HG03571 (cell line): ENCODE data around the gene SPOCK1.

Experiments used
- ATAC-seq: cut with Tn5 transposase; IDR thresholded peaks from one replicate; pipeline ENCODE4 v1.9.1; 2021; ENCODE audit not compliant: unreplicated experiment

Gene SPOCK1

DNA sequence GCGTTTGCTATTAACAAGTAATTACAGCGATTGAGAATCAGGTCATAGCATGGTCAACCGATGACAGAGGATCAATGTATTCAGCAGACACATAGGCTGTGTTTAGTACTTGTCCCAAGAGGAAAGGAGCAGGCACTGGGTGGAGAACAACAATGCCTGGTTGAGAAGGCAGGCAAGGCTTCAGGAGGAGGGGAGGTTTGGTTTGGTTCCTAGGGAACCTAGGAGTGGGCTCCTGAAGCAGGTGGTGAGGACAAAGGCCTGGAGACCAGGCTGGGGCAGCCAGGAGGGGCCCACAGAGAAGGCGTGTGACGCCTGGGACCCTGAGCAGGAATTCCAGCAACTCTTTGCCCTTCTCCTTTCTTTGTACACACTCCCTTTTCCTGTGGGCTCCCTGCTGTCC, 195.6 kb downstream of the SPOCK1 start:
- no peak for ATAC-seq

DNA sequence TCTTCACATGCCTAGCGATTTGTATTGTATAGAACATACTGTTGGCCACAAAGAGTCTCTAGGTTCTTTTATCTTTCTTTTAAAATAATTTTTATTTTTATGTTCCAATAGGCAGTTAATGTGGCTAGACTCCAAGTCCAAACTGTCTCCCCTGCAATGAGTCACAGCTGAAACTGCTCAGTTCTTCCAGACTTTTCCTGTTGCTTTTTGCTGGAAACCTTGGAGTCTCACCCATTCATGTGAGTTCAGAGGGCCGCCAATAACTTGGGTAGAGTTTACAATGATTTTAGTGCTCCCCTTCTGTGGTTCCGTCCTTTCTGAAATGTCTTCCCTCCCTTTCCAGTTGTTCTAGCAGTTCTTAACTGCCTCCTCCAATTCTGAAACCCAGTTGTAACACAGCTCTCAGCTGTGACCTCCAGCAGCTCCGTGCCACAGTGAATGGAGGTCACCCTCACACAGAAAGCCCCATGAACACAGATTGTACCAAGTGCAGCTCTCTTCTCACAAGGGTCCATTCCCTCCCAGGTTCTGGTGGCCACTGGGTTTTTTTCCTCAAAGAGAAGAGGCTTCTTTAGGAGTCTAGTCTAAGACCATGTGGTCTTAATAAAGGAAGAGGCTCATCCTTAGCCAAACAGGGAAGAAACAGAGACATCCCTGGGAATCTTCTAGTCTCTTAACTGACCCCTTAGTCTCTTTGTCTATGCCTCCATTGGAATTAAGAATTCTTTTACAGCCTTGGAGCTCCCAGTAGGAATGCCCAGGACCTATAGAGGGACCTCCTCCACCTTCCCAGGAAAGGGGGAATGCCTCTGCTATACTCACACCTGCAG, 198.5 kb downstream of the SPOCK1 start:
- ATAC-seq: no peak

DNA sequence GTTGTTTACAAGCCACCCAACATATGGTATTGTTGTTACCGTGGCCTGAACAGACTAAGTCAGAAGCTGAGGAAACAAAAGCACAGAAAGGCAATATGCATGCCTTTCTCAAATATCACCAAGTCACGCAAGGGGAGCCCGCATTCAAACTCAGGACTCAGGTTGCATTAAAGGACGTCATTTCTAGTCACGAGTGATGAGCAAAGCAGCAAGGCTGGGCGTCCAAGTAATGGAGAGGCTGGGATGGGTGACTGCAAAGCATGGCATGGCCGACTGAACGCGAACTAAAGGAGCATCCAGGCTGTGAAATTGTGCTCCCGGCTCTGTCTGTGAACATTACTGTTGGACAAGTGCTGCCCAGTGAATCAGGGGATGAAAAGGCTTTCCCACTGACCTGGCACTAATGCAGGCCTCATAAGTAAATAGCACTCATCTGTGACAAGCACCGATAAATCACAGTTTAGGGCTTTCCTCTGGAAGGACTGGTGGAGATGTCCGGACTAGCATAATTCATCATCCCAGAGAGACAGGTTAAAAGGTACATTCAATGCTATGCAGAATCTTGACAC, 202.8 kb downstream of the SPOCK1 start:
- no peak for ATAC-seq

DNA sequence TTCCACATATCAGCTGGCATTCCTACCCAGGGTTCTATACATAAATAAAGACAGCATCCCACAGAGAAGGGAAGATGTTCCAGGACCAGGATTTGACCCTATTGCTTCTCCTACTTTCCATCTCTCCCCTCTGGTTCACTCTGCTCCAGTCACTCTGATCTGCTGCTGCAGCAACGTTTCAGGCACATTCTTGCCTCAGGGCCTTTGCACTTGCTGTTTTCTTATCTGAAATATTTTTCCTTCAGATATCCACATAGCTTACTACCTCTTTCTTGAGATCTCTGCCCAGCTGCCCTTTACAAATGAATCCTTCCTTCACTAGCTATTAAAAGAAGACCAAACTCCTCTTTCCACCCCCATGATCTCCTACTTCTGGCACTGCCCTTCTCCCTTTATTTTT, 204.5 kb downstream of the SPOCK1 start:
- ATAC-seq: no peak

DNA sequence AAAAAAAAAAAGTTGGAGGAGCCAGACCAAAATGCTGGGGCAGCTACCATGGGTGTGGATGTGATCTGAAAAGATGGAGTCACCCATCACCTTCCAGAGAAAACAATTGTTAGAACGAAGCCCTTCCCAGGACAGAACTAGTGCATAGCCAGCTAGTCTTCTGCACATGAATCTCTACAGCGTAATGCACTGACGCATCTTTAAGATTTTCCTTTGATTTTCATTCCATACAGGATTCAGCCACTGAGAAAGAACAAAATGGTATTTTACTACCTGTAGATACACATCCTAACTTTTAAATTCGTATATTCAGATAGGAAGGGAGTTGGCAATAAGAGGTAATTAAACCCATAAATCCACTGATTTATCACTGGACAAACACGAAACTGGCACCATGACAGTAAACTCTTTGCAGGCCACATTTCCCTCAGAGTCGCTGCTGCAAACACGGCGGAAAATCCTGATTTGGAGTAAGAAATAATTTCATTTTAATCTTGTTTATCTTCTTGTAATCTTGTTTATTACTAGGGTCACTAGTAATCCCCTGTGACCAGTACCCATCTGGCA, 206.6 kb downstream of the SPOCK1 start:
- no peak for ATAC-seq

DNA sequence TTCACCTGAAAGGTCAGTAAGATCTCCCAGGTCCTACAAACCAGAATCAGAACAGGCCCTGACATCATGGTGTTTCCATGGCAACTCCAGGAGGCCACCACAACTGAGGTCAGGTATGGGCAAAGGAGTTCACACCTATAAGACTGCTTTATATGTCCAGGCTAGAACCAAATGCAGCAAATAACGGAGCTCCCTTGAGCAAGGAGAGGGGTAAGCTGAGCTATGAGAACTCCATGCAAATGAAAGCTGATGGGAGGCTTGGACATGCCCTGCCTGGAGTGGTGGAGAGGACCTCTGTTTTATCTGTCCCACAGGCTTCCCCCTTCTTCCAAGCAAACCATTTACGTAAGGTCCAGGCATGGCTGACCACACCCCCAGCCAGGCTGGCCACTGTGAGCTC, 207.7 kb downstream of the SPOCK1 start:
- no peak for ATAC-seq

DNA sequence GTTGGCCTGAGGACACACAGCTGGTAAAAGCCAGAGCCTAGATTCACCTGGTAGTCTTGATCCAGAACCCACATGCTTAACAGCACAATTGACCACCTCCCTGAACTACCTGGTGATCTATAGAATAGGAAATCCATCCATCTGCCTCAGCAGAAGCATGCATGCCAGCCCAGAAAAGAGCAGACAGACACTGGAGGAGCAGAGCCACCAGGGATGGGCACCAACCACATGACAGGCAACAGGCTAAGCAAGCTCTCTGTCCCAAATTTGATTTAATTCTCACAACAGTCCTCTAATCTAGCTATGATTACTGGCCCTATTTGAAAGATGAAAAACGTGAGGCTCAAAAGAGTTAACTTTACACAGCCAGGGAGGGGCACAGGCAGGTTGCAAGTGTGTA, 208.1 kb downstream of the SPOCK1 start:
- ATAC-seq: no peak

DNA sequence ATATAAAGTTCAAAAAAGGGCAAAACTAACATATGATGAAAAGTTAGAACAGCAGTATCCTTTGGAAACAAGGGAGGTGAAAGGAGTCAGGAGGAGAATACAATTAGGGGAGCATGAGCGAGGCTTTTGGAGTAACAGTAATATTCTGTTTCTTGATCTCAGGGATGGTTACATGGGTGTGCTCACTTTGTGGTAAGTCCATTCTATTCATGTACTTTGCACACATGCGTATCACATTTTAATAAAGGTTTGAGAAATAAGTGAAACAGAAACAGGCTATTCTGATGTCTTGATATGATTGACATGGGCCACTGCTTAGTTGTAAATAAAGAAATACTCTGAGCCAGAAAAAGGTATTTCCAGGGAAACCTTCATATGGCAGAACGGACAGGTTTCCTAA, 208.8 kb downstream of the SPOCK1 start:
- ATAC-seq: no peak

DNA sequence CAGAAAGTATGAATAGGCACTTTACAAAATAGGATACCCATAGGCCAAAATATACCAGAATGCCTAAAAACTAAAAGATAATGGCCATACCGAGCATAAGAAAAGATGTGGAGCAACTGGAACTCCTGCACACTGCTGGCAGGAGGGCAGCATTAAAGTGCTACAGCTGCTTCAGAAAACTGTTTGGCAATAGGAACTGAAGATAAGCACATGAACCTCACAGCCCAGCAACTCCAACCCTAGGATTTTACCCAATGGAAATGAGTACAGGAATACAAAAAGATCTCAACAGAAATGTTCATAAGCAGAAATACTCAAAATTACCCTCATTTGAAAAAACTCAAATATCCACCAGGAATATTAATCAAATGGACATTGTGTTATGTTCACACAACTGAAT, 209.3 kb downstream of the SPOCK1 start:
- ATAC-seq: no peak

DNA sequence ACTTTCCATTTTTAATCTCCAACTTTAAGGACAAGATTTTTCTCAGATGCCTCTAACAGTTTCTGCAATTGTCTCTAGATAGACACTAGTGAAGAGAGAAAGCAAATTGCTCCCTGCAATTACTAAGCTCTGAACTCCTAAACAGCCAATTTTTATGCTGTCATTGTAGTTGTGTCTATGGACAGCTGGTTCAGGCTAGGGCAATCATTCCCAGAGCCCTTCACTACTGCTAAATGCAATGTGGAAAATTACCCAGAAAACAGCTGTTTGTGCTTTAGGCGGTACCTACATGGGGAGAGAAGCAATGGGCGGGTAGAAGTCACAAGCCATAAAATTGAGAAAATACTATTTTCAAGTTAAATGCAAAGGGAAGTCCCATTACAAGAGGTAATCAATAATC, 211.6 kb downstream of the SPOCK1 start:
- no peak for ATAC-seq

DNA sequence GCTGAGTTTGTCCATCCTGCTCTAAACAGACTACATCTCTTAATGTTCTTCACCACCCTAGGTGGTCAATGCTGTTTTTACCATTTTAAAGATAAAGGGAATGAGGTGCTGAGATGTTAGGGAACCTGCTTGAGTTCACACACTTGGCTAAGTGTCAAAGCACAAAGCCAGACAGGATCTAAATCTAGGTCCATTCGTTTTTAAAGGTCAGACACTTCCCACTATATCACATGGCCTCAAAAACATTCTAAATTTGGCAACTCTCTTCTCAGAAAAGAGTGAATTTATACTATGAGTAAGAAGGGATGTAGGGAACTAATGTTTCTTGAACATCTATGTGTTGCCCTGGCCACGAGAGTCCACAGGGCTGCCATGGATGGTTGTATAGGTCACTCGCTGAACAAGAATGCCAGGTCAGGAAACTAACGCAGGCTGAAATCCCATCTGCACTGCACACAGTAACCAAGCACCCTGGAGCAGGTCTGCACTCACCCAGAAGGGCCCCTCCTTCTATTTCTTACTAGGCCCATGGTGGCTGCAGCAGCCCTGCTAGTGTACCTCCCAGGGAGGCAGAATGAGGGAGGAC, 213.0 kb downstream of the SPOCK1 start:
- ATAC-seq: no peak

DNA sequence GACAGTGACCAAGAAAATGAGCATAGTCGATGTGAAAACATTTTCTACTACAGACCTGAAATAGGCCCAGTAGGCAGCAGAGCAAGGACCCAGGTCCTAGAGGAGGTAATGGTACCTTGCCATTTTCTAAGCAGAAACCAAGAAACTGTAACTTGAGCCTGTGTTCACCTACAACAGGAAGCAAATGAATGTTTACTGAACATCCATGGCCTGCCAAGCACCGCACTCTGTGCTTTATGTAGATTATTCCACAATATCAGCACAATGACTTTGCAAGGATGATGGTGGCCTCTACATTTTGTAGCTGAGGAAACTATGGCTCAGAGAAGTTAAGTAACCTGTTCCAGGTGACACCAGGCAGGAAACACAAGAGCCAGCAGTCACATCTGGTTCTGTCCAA, 215.3 kb downstream of the SPOCK1 start:
- ATAC-seq: no peak

DNA sequence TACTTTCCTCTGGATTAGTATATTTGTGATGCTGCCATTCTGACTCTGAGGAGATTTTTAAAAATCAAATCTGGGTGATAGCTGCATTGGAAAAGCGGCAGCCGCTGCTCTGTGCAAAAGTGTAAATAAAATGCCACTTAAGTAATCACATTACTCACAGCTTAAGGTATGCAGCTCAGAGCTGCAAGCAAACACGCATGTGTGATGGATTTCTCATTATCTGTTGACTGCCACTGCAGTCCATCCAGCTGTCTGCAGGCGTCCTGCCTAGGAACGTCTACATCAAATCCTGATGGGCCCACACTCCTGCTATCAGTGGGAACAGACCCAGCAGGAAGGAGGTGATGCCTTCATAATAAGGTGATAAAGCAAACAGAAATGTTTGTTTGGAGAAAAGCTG, 216.9 kb downstream of the SPOCK1 start:
- no peak for ATAC-seq

DNA sequence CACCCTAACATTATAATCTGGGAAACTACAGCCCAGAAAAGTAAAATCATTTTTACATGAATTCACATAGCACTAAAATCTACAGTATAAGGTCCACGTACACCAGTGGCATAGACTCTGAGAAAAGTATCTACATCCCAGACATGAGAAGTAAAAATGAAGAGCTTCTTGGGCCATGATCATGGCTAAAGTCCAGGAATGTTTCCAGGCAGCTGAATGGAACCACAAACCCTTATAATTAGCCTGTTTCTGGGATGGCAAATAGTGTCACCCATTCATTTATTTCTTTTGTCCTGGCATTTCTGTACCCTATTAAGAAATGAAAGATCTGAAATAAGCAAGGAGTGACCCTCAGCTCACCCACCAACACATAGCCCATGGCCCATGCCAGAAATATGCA, 217.9 kb downstream of the SPOCK1 start:
- ATAC-seq: no peak

DNA sequence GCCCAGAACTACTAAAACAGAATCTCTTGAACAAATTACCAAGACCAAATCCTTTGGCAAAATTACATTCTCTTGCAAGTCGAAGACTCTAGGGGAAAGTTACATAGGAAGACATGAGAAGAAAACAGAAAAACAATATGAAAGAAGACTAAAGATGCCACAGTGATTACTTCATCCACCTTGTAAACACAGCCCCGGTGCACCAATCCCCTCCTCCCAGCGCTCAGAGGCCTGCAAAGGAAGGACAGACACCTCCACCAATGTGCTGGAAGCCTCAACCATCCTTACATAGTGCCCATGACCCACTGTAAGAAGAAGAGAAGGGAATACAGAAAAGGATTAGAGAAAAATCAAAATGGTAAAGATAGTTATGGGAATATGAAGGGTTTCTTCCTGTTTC, 218.5 kb downstream of the SPOCK1 start:
- ATAC-seq: no peak

DNA sequence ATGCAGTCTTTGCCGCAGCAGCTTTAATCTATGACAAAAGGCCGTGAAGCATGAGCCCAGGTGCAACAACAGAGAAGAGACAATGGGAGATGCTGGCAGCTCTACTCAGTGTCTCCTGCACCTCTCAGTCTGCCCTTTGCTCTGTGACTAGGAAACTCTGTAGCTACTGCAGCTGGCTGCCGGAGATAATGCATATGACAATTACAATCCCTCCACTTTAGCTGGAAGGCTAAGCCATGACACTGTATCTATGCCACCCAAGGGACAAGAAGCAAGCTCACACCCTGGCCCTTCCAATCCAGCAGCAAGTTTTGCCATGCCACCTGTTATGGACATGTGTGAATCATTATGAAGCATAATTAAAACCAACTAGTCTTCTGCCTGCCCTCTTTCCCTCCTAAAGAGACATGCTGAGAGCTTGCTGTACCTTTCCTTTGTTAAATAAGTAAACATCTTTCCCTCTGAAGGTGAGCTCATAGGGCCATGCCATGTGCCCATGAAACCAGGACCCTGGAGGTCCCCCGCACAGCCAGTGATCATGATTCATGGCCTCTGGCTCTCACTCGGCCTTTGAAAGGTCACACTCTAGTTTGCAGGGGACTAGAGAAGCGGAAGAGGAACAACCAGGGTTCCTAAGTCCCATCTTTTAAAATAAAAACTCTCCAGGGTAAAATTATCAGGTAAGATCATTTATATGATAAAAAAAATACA, 219.4 kb downstream of the SPOCK1 start:
- ATAC-seq: no peak

DNA sequence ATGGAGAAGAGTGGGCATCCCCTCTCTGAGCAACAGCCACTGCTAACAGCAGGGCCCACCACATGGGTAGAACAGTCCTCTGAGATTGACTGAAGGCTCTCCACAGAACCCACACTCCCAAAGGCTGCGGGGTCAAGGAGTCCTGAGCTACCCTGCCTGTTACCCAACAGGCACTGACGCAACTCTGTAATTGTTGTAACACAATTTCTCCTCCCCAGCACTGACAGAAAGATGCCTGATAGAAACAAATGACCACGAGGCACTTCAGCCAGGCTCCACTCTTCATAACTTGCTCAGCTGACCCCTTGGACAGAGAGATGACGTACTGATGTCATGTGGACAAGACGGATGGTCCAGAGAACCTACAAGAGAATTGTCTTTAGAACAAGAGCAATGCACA, 220.7 kb downstream of the SPOCK1 start:
- no peak for ATAC-seq

DNA sequence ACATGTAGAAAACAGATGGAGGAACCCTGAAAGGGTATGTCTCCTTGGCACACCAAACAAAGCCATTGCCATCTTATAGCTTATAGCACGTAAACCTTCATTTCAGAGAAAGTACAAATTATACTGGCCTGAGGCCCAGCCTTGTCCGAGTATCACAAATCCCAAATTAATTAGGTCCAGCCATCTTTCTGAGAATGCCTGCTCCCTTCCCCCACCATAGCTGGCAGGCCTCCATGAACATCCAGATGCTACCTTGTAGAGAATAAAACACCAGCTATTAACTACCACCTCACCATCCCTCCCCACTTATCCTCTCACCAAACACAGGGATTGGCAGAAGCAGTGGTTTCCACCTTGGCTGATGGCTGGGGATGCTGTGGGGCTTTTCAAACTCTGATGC, 224.0 kb downstream of the SPOCK1 start:
- no peak for ATAC-seq

DNA sequence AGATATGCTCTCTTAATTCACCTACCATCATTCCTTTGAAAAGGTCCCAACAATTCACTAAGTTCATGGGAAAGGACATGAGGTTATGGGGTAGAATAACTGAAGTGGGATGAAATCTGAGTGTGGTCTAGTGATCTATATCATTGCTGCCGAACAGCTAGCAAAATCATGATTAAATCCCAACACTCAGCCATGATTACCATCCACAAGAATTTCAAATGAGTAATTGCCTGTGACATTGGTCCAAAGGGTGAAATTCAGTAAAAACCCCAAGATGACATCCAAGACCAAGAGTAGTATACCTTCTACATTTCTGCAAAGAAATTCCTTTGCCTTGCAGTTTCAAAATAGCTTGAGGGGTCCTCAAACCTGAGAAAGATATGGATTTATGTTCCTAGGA, 225.6 kb downstream of the SPOCK1 start:
- no peak for ATAC-seq

DNA sequence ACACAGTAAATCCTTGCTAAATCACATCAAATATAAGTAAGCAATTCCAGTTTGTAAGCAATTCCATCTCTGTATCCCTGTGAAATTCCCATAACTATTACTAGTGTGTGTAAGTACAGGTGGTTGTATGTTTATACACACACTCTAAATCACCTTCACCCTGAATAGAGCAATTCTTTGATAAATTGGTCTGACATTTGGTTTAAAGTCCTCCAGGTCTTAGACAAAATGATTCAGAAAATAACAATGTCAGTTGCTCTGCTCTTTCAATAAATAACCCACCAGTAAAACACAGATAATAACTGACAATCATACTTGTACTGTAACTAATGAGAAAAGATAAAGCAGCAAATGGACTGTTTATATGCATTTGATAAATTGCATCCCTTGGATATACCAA, 226.3 kb downstream of the SPOCK1 start:
- ATAC-seq: no peak

DNA sequence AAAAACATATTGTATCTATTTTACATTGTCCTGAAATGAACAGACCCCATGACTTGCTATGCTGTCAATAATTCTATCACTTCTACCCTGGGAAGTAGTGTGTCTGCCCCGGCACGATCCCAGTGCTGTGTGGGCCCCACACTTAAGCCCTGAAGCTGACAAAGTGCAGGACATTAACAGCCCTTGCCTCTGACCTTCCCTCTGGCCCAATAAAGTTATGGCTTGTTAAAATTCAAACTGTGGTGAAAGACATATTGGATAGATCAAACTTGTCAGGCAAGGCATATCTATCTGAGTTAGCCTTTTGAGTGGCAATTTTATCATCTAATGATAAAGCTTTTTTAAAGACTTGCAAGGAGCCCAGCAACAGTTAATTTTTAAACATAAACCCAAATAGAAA, 229.2 kb downstream of the SPOCK1 start:
- no peak for ATAC-seq

DNA sequence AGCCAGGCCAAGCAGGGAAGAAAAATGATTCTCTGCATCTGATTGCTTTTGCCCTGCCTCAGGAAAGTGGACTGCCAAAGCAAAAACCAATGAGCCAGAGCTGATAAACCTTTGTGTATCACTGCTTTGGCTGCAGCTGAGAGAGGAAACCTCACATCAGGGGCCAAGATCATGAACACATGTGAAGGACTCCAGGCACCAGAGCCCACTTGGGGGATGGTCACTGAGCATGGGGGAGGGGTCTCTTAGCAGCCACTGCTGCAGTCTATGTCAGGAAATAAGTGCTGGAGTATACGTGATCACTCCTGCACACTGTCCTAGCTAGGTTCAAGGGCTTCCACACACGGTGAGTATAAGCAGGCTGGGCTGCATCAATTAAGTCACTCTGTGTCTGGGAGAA, 229.9 kb downstream of the SPOCK1 start:
- ATAC-seq: no peak
